Measurements from ENCODE around the gene SGPP2.

The SGPP2 gene

DNA sequence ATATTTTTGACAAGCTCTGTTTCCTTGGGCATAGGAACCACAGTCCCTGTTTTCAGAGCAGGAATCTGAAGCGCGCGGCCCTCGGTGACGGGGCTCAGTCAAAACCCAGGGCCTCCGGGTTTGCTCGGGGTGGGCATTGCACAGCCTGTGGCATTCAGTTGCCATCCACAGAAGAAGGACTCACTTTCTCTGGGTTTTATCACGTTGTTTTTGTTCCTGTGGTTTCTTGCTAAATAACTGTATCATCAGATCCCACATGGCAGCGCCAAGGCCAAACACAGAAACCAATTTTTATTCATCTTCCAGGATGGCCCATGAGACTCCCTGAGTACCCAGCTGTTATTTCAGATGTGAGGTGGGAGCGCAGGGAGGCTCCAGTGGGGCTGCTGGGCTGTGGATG is 35.6 kb downstream of the SGPP2 start:
- no peak for DNase-seq (ENCODE audit: low read depth, low spot score)
- H3K27ac ChIP-seq, result no peak overlapping the region

DNA sequence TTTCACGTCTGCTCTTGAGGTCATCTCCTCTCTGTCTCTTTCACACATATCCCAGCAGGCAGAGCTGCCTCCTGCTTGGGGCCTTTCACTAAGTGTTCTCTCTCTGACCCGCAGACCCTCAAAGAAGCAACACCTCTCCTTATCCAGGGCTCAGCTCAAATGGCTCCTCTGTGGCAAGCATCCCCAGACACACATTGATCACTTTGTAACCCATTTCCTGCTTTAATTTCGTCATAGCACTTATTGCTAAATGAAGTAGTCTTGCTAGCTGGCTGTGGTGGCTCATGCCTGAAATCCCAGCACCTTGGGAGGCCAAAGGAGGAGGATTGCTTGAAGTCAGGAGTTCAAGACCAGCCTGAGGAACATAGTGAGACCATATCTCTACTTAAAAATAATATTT is 41.4 kb downstream of the SGPP2 start:
- no peak overlapping the region for H3K27ac ChIP-seq
- no peak for DNase-seq (ENCODE audit: low read depth, low spot score)

DNA sequence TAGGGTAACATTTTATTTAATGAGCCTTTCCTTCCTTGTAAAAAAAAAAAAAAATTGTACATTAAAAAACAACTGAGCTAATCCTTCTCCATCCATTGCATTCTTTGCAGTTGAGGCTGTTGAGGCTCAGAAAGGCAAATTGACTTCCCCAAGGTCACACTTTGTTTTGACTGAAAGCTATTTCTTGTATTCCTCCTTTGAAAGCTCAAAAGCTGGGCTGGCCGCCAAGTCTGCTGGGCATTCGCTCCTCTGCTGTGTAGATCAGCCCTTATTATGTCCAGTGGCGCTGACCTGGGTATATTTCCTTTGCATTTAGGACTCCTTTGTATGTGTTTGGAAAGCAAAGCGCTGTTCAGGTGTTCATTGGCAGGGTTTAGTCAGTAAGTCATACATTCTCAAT is 44.0 kb downstream of the SGPP2 start:
- H3K27ac ChIP-seq, result no peak overlapping the region
- DNase-seq (ENCODE audit: low read depth, low spot score), result no peak

DNA sequence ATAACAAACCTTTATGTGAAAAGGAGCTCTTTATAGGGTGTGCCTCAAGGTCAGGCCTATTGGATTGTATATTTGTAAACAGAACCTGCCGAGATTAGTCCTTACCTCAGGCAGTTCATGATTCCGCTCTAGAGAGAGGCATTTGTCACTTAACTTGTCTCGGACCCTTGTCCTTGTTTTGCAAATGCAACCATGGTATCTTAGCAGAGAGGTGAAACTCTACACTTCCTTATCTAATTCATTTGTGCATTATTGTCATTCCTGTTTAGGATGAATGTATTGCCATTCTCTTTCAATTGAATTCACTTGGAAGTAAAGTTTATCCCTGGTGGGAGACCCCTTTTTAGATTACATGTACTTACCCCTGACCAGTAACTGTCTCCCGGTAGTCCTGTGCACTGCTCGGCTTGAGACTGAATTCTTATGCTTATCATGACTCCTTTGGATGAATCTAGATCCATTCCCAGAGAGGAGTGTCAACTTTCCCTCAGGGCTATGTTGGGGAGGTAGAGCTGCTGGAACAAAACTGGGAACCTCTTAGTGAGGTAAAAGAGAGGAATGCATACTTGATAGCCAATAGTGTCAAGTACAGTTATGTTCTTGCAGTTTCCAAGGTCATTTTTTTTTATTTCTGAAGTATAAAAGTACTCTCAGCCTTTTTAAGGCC is 46.6 kb downstream of the SGPP2 start:
- no peak for DNase-seq (ENCODE audit: low read depth, low spot score)
- H3K27ac ChIP-seq, result no peak overlapping the region

DNA sequence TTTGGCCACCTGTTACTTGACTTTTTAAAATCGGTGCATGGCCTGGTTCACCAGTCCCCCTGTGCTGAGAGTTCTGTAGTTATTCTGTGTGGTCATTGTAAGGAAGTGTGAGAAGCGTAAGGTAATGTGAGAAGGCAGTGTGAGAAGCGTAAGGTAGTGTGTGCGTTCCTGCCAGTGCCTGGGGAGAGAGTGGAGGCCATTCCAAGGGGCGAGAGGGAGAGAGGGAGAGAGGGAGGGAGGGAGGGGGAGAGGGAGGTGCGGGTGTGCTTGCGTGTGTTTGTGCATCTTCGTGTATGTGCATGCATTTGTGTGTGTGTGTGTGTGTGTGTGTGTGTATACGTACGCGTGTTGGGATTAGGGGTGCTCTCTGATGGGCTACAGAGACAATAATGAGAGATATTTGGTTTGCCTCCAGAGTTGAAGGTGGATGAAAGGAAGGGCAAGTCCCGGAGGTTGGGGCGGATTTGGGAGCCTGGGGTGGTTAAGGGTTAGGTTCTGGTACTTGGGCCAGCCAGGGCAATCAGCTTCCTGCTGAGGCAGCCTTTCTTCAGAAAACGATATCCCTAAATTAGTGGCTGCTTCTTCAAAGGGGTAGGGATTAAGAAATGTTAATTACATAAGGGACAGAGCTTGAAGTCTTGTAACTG is 53.7 kb downstream of the SGPP2 start:
- H3K27ac ChIP-seq, result no peak overlapping the region
- no peak for DNase-seq (ENCODE audit: low read depth, low spot score)

DNA sequence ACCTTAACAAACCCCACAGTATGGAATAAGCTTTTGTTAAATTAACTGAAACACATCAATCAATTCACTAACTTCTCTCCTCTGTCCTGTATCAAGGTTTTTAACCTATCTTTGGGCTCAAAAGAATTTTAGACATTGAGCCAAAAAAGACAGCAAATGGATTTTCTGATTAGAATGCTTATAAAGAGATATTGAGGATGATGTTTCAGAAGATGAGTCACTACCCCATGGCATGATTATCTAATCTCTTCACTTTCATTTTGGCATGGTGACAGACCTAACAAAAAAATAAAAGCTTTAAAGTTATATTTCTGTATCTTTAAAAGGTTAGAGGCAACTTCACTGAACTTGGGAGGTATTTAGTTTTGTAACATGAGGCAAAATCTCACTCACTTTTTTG is 55.5 kb downstream of the SGPP2 start:
- DNase-seq (ENCODE audit: low read depth, low spot score), result no peak
- H3K27ac ChIP-seq, result no peak overlapping the region

DNA sequence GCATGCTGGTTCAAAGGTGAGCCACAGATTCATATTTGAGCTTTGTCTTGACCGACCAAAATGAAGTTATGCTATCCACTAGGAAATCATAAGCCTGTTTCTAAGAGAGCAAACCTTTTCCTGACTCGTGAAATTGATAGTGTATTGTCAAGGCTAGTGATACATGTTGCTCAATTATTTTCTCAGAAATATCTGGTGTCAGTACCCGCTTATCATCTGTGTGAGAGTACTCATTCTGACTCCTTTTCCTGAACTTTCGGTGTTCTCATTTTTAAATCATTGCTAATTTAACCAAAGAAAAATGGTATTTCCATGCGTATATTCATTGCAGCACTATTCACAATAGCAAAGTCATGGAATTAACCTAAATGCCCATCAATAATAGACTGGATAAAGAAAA is 56.2 kb downstream of the SGPP2 start:
- no peak overlapping the region for H3K27ac ChIP-seq
- no peak for DNase-seq (ENCODE audit: low read depth, low spot score)

DNA sequence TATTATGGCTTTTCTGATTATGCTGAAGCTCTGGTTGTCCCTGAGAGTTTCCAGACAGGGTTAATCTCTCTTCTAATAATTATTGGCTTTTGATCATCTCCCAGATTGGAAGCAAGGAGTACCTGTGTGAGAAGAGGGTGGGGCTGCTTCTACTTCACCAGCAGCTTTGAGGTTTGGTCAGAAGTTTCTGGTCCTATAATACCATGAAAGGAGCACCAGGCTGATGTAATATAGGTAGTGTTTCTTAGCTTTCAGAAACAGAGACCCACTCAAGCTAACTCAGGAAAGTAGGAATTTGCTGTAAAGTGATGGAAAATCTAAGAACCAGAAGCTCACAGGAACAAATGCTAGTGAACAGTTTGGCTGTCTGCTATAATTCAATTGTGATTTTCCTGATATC is 57.6 kb downstream of the SGPP2 start:
- H3K27ac ChIP-seq, result no peak overlapping the region
- DNase-seq (ENCODE audit: low read depth, low spot score), result no peak

DNA sequence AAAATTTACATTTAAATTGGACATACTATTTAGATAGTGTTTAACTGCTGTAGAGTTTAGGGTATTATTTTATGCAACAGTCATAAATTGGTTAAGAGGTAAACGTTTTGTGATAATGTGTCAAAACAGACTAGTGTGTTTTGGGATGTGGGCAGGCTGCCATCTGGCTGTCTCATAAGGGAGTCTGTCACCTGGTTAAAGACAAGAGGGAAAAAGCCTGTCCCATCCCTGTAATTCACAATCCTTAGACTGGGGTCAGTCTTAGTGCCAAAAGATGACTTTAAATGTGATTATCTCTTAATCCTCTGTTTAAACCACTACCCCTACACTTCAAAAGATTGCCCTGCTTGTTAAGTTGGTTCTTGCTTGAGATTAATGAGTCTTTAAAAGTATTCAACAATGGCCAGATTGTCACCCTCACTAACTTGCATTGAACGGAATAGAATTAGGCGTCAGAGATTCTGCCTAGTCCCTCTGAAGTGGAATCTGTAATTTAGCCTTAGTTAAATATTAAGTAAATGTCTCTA is 59.2 kb downstream of the SGPP2 start:
- DNase-seq (ENCODE audit: low read depth, low spot score), result no peak
- H3K27ac ChIP-seq, result no peak overlapping the region

DNA sequence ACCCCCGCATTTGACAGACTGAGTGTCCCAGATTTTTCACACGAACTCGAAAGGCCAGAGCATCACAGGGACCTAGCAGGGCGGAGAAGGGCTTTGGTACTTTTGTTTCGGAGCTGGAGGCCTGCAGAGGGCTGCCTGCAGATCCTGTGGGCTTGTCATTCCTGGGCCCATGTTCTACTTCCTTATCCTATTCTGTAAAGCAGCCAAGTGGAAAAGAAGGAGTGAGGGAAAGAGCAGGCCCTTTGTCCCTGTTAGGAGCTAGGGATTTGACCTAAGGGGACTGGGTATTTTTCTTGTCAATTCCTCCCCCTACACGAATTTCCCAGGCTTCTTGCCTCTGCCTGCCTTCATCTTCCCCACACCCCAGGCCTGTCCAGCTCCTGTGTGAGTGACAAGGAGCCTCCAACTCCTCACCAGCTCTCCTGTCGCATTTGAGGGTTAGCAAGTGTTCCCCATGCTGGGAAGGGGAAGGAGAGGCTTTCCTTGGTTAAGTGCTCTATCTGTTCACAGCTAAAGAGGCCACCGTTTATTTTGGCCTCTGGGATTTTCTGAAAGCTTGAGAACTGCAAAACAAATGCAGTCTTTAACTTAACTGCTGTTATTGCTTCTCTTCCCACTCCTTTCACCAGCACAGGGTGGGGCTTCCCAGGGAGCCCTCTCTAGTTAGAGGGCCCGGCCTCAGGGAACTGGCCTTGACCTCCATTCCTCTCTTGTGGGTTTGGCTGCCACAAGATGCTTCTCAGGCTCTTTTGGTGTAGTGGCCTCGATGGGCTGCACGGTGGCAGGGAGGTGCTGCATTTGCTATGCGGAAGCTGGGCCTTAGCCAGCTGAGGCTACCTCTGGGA is 61.2 kb downstream of the SGPP2 start:
- H3K27ac ChIP-seq, result no peak overlapping the region
- DNase-seq (ENCODE audit: low read depth, low spot score), result no peak

DNA sequence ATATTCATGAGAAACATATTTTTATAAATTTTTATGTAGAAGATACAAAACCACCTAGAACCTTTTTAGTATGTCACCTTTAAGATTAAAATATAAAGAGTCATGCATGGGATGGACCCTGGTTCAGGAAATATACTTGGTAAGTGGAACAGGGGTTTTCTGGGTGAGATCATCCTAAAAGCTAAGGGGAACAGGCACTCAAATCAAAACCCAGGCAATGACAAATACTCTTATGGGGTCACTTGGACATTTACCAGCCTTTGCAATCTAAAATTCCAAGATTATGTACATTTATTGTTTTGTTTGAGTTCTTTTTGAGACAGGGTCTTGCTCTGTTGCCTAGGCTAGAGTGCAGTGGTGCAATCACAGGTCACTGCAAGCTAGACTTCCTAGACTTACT is 65.8 kb downstream of the SGPP2 start:
- no peak overlapping the region for H3K27ac ChIP-seq
- no peak for DNase-seq (ENCODE audit: low read depth, low spot score)

DNA sequence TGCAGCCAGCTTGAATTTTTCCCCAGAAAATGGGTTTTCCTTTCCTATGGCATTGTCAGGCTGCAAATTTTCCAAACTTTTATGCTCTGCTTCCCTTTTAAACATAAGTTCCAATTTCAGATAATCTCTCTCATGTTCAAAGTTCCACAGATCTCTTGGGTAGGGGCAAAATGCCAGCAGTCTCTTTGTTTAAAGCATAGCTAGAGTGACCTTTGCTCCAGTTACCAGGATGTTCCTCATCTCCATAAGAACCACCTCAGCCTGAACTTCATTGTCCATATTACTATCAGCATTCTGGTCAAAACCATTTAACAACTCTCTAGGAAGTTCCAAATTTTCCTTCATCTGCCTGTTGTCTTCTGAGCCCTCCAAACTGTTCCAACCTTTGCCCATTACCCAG is 68.3 kb downstream of the SGPP2 start:
- no peak overlapping the region for H3K27ac ChIP-seq
- no peak for DNase-seq (ENCODE audit: low read depth, low spot score)

DNA sequence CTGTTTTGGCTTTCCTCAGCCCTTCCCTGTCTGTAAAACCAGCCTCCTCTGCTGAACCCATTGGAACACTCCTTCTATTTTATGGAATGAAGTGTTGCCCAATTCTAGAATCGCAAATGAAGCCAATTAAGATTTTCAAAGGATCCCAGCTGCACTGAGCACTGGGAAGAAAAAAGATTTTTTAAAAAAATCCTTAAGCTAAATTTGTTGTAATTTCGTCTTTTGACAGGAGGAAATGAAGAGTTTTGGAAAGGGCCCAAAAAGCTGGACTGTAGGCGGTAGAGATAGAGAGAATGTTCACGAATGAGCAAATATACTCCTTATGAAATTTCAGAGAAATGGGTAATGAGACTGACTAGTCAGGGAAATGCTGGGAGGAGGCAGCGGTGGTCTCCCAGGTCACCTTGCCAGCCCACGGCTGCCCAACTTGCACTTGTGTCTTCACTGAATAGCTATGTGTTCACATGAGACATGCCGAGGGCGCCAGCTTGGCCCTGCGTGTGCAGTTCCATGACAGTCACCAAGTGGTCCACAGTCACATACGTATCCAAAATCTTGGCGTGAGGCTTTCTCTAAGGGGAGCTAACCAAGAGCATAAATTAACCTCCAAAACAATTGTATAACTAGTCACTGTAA is 69.9 kb downstream of the SGPP2 start:
- DNase-seq (ENCODE audit: low read depth, low spot score), result no peak
- H3K27ac ChIP-seq, result no peak overlapping the region

DNA sequence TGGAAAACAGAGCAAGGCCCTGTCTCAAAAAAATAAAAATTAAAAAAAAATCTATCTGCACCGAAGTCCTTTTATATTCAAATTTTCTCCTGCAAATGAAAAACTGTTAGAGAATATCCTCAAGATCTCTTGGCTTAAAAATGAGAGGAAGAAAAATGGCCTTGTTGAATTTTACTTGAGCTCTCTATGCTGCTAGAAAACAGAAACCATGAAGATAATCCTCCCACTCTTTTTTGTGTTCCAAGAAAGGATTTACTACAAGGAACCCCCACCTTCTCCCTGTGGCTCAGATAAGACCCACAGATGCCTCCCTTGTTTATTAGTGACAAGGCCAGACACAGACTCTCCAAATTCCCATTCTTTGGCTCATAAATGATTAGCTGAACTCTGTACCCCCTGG is 71.0 kb downstream of the SGPP2 start:
- DNase-seq (ENCODE audit: low read depth, low spot score), result no peak

DNA sequence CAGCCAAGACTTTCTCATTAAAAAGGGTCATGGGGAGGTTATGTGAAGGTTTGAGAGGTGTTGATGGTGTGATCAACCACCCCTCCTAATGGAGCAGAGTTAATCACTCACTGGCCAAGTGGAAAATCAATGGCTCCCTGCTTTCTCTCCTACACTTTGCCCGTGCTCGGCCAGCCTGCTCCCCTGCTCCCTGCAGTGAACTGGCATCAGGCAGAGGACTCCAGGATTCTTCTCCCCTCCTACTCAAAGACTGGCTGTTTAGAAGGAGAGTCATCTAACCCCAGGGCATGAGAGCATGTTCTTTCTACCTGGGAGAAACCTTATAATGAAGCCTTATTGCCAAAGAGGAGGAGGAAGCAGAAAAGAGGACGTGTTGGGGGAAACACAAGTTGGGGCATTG is 74.9 kb downstream of the SGPP2 start:
- no peak overlapping the region for H3K27ac ChIP-seq
- DNase-seq (ENCODE audit: low read depth, low spot score), result no peak

More for the DNA sequence above, 71.0 kb downstream of the SGPP2 start:
- H3K27ac ChIP-seq, result no peak overlapping the region

DNA sequence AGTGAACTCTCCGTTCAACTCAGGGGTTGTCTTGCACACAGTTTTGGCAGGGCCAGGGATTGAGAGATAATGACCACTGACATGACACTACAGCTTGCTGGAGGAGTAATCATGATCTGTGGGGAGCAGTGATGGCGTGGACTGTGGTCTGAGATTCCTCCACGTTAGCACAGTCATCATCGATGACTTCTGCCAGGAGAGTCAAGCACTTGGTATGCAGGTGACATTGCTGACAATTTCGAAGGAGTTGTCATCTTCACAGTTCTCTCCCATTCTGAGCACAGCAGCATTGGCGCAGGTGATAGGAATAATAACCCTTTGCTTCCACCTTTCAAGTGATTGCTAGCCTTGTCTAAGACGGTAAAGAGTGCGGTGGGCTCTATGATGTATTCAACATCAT is 79.8 kb downstream of the SGPP2 start:
- DNase-seq (ENCODE audit: low read depth, low spot score), result no peak
- H3K27ac ChIP-seq, result no peak overlapping the region

DNA sequence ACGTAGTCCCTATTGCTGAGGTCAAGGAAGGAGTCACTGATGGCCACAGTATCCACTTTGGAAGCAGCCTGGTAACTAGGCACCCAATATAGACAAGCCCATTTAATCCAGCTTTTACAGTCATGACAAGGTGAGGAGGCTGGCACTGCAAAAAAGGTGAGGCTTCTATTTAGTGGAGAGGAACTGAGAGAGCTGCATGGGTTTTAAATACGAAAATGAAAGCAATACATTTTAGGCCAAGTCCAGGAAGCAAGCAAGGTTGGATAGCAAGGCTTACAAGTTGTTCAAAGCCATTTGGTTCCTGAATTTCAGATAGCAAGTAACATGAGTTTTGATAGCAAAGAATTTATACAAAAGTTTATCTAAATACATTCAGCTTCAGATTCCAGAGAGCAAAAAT is 80.4 kb downstream of the SGPP2 start:
- no peak for DNase-seq (ENCODE audit: low read depth, low spot score)
- no peak overlapping the region for H3K27ac ChIP-seq

DNA sequence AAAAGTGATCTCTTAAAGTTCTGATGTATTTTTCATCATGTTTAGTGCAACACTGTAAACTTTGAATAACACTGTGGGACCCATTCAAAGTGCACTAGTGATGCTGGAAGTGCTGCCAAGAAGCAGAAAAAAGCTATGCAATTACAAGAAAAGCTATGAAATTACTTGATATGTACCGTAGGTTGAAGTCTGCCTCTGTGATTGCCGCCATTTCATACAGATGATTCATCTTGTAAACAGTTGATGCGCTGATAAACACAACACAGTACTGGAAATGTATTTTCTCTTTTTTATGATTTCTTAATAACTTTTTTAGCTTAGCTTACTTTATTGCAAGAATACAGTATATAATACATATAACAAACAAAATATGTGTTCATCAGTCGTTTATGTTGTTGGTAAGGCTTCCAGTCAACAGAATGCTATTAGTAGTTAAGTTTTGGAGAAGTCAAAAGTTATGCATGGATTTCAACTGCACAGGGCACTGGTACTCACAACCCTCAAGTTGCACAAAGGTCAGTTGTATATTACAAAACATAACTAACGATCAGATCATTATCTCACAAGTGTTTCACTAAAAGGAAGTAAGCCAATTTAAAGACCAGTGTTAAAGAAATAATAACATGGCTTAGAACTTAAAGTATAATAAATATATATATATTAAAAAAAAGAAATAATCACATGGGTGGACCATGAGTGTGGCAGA is 82.0 kb downstream of the SGPP2 start:
- H3K27ac ChIP-seq, result no peak overlapping the region
- no peak for DNase-seq (ENCODE audit: low read depth, low spot score)

DNA sequence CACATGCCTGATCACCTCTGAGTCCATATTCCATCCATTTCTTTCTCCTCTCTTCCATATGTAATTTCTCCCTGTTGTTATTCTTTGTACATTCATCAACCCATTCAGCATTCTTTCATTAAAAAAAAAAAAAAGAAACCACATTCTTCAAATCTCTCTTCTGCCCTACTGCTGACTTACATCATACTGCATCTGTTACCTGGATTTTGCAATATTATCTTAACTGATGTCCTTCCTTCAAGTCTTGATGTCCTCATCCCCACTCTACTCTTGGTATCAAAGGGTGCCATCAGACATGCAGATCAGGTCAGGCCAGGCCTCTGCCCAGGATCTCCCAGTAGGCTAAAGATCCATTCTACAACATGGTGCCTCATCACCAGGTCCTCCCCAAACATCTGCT is 90.6 kb downstream of the SGPP2 start:
- H3K27ac ChIP-seq, result no peak overlapping the region
- no peak for DNase-seq (ENCODE audit: low read depth, low spot score)

Data from epithelial cell of prostate (primary cell).